Lung (tissue), 12 donors: ENCODE data around the gene KDM4C. TPM values are rescaled to one million over a fixed set of nuclear protein-coding genes. Genes with fewer than 3 reads are reported as not detected.

Source experiments
- ATAC-seq: fragments of 200-7000 bp; cut with Tn5 transposase; one replicate; pipeline ENCODE4 v1.9.1; 2020; ENCODE audit warnings: moderate number of reproducible peaks; ENCODE audit not compliant: insufficient read depth, low FRiP score
- DNase-seq, 3 donors: peaks; one replicate each; pipeline ENCODE4 v3.0.0-alpha.2; 2013 to 2017
- H3K27ac ChIP-seq, 2 donors: one replicate each; pipeline ENCODE4 v1.5.1; 2013; ENCODE audit warnings: mild to moderate bottlenecking in 2 of 2, moderate library complexity in 2 of 2, control low read depth in 1 of 2, inconsistent platforms in 1 of 2, low read depth in 1 of 2, low read length in 1 of 2
- H3K27me3 ChIP-seq, 3 donors: one replicate each; pipeline ENCODE4 v1.5.1; 2013; ENCODE audit warnings: low read length in 2 of 3; ENCODE audit not compliant: control insufficient read depth in 3 of 3, insufficient read depth in 3 of 3
- H3K36me3 ChIP-seq, 4 donors: one replicate each; pipeline ENCODE4 v1.5.1; 2013; ENCODE audit warnings: low read length in 4 of 4, mild to moderate bottlenecking in 1 of 4, moderate library complexity in 1 of 4; ENCODE audit not compliant: control insufficient read depth in 4 of 4, insufficient read depth in 4 of 4
- H3K4me1 ChIP-seq, 5 donors: one replicate each; pipeline ENCODE4 v1.5.1; 2013; ENCODE audit warnings: low read length in 5 of 5, mild to moderate bottlenecking in 2 of 5, moderate library complexity in 1 of 5; ENCODE audit not compliant: control insufficient read depth in 5 of 5, insufficient read depth in 5 of 5
- H3K4me3 ChIP-seq: one replicate; pipeline ENCODE4 v1.5.1; 2013; ENCODE audit warnings: mild to moderate bottlenecking, control low read depth, moderate library complexity
- H3K9ac ChIP-seq, 2 donors: one replicate each; pipeline ENCODE4 v1.5.1; 2013; ENCODE audit warnings: low read length in 2 of 2, control low read depth in 1 of 2; ENCODE audit not compliant: insufficient read depth in 1 of 2
- H3K9me3 ChIP-seq, 4 donors: one replicate each; pipeline ENCODE4 v1.5.1; 2013; ENCODE audit warnings: low read length in 3 of 4, mild to moderate bottlenecking in 1 of 4, moderate library complexity in 1 of 4; ENCODE audit not compliant: control insufficient read depth in 4 of 4, insufficient read depth in 3 of 4
- WGBS, 2 donors: extraction: QIAGEN DNeasy Blood & Tissue Kit; methylation state at CpG; one replicate each; pipeline ENCODE4 v1.1.7; 2013; 5-methylcytosine and 5-hydroxymethylcytosine counted together
- polyA plus RNA-seq, 2 donors: library from polyadenylated mRNA; stranded (reverse); fragments of 200-250 nt; gene quantifications; one replicate each; pipeline ENCODE4 v1.2.1, GENCODE V29; 2013
- total RNA-seq, 2 donors: library from RNA; depleted of rRNA in 1 of 2; stranded (reverse); fragments of >200 nt in 1 of 2; gene quantifications; one replicate each; pipeline ENCODE4 v1.2.1, GENCODE V29; 2014 to 2021
- TF ChIP-seq, protein P1 (sequence below): IDR thresholded peaks from 2 replicates; pipeline ENCODE4 v1.5.1; 2012; ENCODE audit warnings: mild to moderate bottlenecking; ENCODE audit errors: control extremely low read depth, extremely low read depth
- donor health status: control.
- donor health status: control.
- donor health status: Bipolar disorder and iron deficiency.
- donor health status: healthy.
- donor health status: DM: yes; HTN: yes; CAD: no.

The KDM4C gene
- total and polyA plus RNA-seq, 4 donors, result 7.1 to 78.5 (median 25.0) TPM

DNA sequence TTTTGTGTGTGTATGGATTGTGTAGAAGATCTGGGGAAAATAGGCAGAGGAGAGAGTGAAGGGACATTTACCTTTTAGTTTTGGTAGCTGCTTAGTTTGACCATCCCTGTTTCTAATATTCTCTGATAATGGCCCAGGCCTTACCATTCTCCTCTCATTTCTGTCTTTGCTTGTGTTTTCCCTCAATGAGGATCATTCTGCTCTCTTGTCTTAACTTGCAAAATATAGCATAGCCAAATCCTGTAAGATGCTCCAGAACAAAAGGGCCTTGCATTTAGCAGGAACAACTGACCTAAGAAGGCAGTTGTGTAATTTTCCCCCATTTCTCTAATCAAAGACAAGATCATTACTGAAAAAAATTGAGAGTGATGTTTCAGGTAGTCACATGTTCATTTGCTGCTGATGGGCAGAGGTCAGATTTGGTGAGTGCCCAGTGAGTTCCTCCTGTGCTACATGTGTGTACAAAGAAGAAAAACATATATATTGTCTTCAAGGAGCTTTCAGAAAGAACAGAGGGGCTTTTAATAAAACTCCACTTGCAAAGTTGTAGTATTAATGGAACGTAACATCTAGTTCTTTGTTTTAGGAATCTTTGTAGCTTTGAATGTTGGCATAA lies 139.5 kb downstream of the KDM4C start:
- Histone ChIP-seq H3K9ac (no peak overlapping the region), H3K27ac (no peak overlapping the region), H3K9me3 (no peaks in the 10 kb centered on the region), H3K27me3 (no peaks in the 10 kb centered on the region), H3K4me1 (peaks cover 0 to 13% (median 6%) of the 10 kb centered on the region in 5 donors), H3K36me3 (peaks cover 0 to 12% (median 2%) of the 10 kb centered on the region in 4 donors), H3K4me3 (no peak overlapping the region)
- DNase-seq (peak in 1 of 3 donors; percentile 7), ATAC-seq (no peak)
- 75 to 82% methylated on average over 1 of the region's 1 CpG for WGBS, 2 donors
- TF ChIP-seq, protein P1, sequence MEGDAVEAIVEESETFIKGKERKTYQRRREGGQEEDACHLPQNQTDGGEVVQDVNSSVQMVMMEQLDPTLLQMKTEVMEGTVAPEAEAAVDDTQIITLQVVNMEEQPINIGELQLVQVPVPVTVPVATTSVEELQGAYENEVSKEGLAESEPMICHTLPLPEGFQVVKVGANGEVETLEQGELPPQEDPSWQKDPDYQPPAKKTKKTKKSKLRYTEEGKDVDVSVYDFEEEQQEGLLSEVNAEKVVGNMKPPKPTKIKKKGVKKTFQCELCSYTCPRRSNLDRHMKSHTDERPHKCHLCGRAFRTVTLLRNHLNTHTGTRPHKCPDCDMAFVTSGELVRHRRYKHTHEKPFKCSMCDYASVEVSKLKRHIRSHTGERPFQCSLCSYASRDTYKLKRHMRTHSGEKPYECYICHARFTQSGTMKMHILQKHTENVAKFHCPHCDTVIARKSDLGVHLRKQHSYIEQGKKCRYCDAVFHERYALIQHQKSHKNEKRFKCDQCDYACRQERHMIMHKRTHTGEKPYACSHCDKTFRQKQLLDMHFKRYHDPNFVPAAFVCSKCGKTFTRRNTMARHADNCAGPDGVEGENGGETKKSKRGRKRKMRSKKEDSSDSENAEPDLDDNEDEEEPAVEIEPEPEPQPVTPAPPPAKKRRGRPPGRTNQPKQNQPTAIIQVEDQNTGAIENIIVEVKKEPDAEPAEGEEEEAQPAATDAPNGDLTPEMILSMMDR, result no peak

GRCh38 chr9:6897898-6898302 lies 140.1 kb downstream of the KDM4C start:
- Histone ChIP-seq H3K4me1 (peaks cover 0 to 13% (median 9%) of the 10 kb centered on the region in 5 donors), H3K9me3 (no peaks in the 10 kb centered on the region), H3K36me3 (peaks cover 0 to 12% (median 2%) of the 10 kb centered on the region in 4 donors), H3K27me3 (no peaks in the 10 kb centered on the region), H3K9ac (peak overlapping the region in 1 of 2 donors; percentile 38), H3K4me3 (no peak overlapping the region), H3K27ac (no peak overlapping the region)
- ATAC-seq (no peak), DNase-seq (peak; percentile 31 to 52 (median 45))
- TF ChIP-seq, protein P1, result no peak
- 59 to 66% methylated on average over 7 of the region's 7 CpGs for WGBS, 2 donors

DNA sequence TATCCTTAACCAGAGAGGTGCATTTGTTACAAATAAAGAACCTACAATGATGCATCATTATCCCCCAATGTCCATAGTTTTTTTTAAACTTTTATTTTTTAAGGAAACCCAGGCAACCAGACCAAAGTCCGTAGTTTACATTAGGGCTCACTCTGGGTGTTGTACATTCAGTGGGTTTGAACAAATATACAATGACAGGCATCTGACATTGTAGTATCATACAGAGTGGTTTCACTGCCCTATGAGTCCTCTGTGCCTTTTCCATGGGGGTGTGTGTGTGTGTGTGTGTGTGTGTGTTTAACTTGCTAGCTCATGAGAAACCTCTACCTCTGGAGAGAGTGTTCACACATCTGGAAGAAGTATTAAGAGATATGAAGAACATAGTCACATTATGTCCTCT lies 141.5 kb downstream of the KDM4C start:
- Histone ChIP-seq H3K9ac (no peak overlapping the region), H3K27ac (no peak overlapping the region), H3K4me1 (peaks cover 0 to 13% (median 9%) of the 10 kb centered on the region in 5 donors), H3K4me3 (no peak overlapping the region), H3K9me3 (no peaks in the 10 kb centered on the region), H3K36me3 (peaks cover 0 to 9% (median under 1%) of the 10 kb centered on the region in 4 donors), H3K27me3 (no peaks in the 10 kb centered on the region)
- no peak for DNase-seq
- TF ChIP-seq, protein P1, result no peak
- 53 to 97% methylated on average over 1 of the region's 1 CpG for WGBS, 2 donors
- no peak for ATAC-seq
